Gastroesophageal sphincter (tissue), 4 donors: ENCODE data around the gene RPE. TPM values are rescaled to one million over a fixed set of nuclear protein-coding genes. Genes with fewer than 3 reads are reported as not detected.
A peak's percentile ranks its signal among the peaks of the same experiment; 100 is the strongest.

Source experiments
- ATAC-seq: fragments of 150-250 bp; one replicate; pipeline ENCODE4 v1.9.1; 2016; ENCODE audit warnings: mild to moderate bottlenecking, moderate library complexity
- H3K27ac ChIP-seq, 4 donors: fragments of 200-600 bp; sonication (generic) in 3 of 4; 1 replicate in 3 of 4; 2 replicates in 1 of 4; pipeline ENCODE4 v1.5.1; 2016 to 2019
- H3K27me3 ChIP-seq: fragments of 200-600 bp; sonication (generic); one replicate; pipeline ENCODE4 v1.5.1; 2019
- H3K36me3 ChIP-seq, 2 donors: fragments of 200-600 bp; sonication (generic); one replicate each; pipeline ENCODE4 v1.5.1; 2019; ENCODE audit warnings: control low read depth in 1 of 2
- H3K4me1 ChIP-seq, 3 donors: fragments of 200-600 bp; sonication (generic); 1 replicate in 2 of 3; 2 replicates in 1 of 3; pipeline ENCODE4 v1.5.1; 2016 to 2019; ENCODE audit warnings: control low read depth in 2 of 3
- H3K4me3 ChIP-seq, 2 donors: fragments of 200-600 bp; sonication (generic); one replicate each; pipeline ENCODE4 v1.5.1; 2019; ENCODE audit warnings: mild to moderate bottlenecking in 1 of 2, moderate library complexity in 1 of 2
- H3K9me3 ChIP-seq, 3 donors: fragments of 200-600 bp; sonication (generic); one replicate each; pipeline ENCODE4 v1.5.1; 2017 to 2019; ENCODE audit warnings: control low read depth in 2 of 3
- EP300 ChIP-seq: sonication (generic); formaldehyde crosslinking; IDR thresholded peaks from one replicate; pipeline ENCODE4 v1.6.1; 2017; ENCODE audit warnings: antibody characterized with exemption, mild to moderate bottlenecking
- POLR2A ChIP-seq, 2 donors: fragments of 450-650 bp; IDR thresholded peaks; one replicate each; pipeline ENCODE4 v1.6.1; 2017; ENCODE audit warnings: antibody characterized with exemption in 2 of 2, mild to moderate bottlenecking in 2 of 2, moderate library complexity in 1 of 2
- POLR2AphosphoS5 ChIP-seq: sonication (generic); formaldehyde crosslinking; IDR thresholded peaks from one replicate; pipeline ENCODE4 v1.6.1; 2017; ENCODE audit warnings: antibody characterized with exemption
- WGBS, 2 donors: methylation state at CpG; one replicate each; pipeline ENCODE4 v1.1.5; 2018; ENCODE audit warnings: low coverage in 1 of 2; 5-methylcytosine and 5-hydroxymethylcytosine counted together
- total RNA-seq, 4 donors: library from RNA; depleted of rRNA; stranded (reverse); fragments of >200 nt; gene quantifications; one replicate each; pipeline ENCODE4 v1.1.0, GENCODE V29; 2016
- TF ChIP-seq, protein P1 (sequence below), 4 experiments: fragments of 200-600 bp in 2 of 4; fragments of 450-650 bp in 2 of 4; sonication (generic) in 1 of 4; IDR thresholded peaks; one replicate each; pipeline ENCODE4 v1.5.1; 2017 to 2019; ENCODE audit warnings: antibody characterized with exemption in 4 of 4, mild to moderate bottlenecking in 2 of 4, moderate library complexity in 2 of 4

RPE gene
- total RNA-seq, 4 donors from 2014 or later = 49.0 to 63.6 (median 49.7) TPM

GRCh38 chr2:210007895-210008294 lies 5.5 kb downstream of the RPE start:
- H3K4me1 ChIP-seq = peaks cover 5 to 49% (median 23%) of the 10 kb centered on the region in 3 donors
- H3K4me3 ChIP-seq = no peak overlapping the region
- H3K27ac ChIP-seq = no peak overlapping the region
- H3K27me3 ChIP-seq = no peaks in the 10 kb centered on the region
- TF ChIP-seq POLR2AphosphoS5 (no peak), POLR2A (IDR thresholded peaks at IDR 0.05) (no peak), EP300 (no peak)
- TF ChIP-seq, protein P1, sequence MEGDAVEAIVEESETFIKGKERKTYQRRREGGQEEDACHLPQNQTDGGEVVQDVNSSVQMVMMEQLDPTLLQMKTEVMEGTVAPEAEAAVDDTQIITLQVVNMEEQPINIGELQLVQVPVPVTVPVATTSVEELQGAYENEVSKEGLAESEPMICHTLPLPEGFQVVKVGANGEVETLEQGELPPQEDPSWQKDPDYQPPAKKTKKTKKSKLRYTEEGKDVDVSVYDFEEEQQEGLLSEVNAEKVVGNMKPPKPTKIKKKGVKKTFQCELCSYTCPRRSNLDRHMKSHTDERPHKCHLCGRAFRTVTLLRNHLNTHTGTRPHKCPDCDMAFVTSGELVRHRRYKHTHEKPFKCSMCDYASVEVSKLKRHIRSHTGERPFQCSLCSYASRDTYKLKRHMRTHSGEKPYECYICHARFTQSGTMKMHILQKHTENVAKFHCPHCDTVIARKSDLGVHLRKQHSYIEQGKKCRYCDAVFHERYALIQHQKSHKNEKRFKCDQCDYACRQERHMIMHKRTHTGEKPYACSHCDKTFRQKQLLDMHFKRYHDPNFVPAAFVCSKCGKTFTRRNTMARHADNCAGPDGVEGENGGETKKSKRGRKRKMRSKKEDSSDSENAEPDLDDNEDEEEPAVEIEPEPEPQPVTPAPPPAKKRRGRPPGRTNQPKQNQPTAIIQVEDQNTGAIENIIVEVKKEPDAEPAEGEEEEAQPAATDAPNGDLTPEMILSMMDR (IDR thresholded peaks at IDR 0.05) = no peak
- no peak for ATAC-seq
- no peaks in the 10 kb centered on the region for H3K9me3 ChIP-seq
- WGBS, 2 donors = 57 to 85% methylated on average over 1 to 2 of the region's 2 CpGs
- peaks cover 0 to 42% of the 10 kb centered on the region in 2 donors for H3K36me3 ChIP-seq

GRCh38 chr2:210009126-210009525 lies 6.7 kb downstream of the RPE start:
- no peaks in the 10 kb centered on the region for H3K9me3 ChIP-seq
- TF ChIP-seq POLR2AphosphoS5 (no peak), EP300 (no peak), POLR2A (IDR thresholded peaks at IDR 0.05) (no peak)
- TF ChIP-seq, protein P1 (IDR thresholded peaks at IDR 0.05) = no peak
- H3K4me3 ChIP-seq = no peak overlapping the region
- no peak overlapping the region for H3K27ac ChIP-seq
- peaks cover 3 to 36% (median 17%) of the 10 kb centered on the region in 3 donors for H3K4me1 ChIP-seq
- WGBS, 2 donors = 68 to 72% methylated on average over 6 of the region's 6 CpGs
- peaks cover 0 to 50% of the 10 kb centered on the region in 2 donors for H3K36me3 ChIP-seq
- H3K27me3 ChIP-seq = no peaks in the 10 kb centered on the region
- no peak for ATAC-seq

GRCh38 chr2:210009896-210010295 lies 7.5 kb downstream of the RPE start:
- WGBS, 2 donors = 79 to 82% methylated on average over 3 of the region's 3 CpGs
- TF ChIP-seq EP300 (no peak), POLR2AphosphoS5 (no peak), POLR2A (IDR thresholded peaks at IDR 0.05) (no peak)
- TF ChIP-seq, protein P1 (IDR thresholded peaks at IDR 0.05) = no peak
- Histone ChIP-seq H3K36me3 (peaks cover 0 to 57% of the 10 kb centered on the region in 2 donors), H3K4me3 (no peak overlapping the region), H3K27me3 (no peaks in the 10 kb centered on the region), H3K27ac (no peak overlapping the region), H3K9me3 (no peaks in the 10 kb centered on the region), H3K4me1 (peaks cover 0 to 29% (median 14%) of the 10 kb centered on the region in 3 donors)
- no peak for ATAC-seq

DNA sequence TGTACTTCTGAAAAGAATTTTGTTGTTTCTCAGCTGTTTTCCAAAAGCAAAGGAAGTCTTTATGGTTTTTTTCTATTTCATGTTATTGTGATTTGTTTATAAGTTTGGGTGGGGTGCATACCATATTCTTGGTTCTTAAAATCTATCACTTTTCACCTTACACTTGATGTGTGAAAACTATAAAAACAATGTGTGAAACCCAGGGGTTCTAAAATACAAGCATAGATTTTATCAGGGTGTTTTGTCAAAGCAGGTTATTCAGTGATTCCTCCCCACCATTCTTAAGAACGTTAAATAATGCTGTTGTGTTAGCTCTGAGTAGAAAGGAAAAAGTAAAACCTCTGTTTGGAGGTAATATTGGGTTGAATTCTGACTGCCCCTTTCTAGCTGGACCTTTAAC lies 17.7 kb downstream of the RPE start:
- 79% methylated on average over 1 of the region's 1 CpG; no CpG with 5 or more reads in 1 of the 2 donors for WGBS, 2 donors
- H3K9me3 ChIP-seq = no peaks in the 10 kb centered on the region
- TF ChIP-seq EP300 = no peak
- TF ChIP-seq, protein P1 (IDR thresholded peaks at IDR 0.05) = no peak
- no peak for TF ChIP-seq POLR2A (IDR thresholded peaks at IDR 0.05)
- no peak for TF ChIP-seq POLR2AphosphoS5
- H3K36me3 ChIP-seq = peaks cover 0 to 97% of the 10 kb centered on the region in 2 donors
- no peak overlapping the region for H3K4me3 ChIP-seq
- ATAC-seq = no peak
- no peak overlapping the region for H3K27ac ChIP-seq
- no peaks in the 10 kb centered on the region for H3K27me3 ChIP-seq
- peaks cover 0 to 9% (median 0%) of the 10 kb centered on the region in 3 donors for H3K4me1 ChIP-seq

DNA sequence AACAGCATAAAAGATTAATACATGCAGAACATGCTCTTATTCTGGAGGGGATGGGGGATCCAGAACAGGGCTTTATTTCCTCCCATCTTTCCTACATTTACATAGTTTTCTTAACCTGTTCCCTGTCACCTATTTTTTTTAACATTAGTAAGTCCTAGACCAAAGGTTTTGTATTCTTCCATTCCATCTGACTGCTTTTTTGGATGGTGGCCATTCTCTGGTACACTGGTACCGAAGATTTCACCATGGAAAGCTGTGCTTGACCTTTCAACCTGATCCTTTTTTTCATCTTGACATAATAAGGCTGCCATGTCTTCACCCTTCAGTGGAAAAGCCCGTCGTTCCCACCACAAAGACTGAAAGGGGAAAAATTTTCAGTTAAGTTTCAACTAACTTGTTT lies 20.4 kb downstream of the RPE start:
- Histone ChIP-seq H3K4me3 (no peak overlapping the region), H3K4me1 (peaks cover 0 to 9% (median 0%) of the 10 kb centered on the region in 3 donors), H3K9me3 (no peaks in the 10 kb centered on the region), H3K36me3 (peaks cover 0 to 97% of the 10 kb centered on the region in 2 donors), H3K27me3 (no peaks in the 10 kb centered on the region), H3K27ac (peak overlapping the region in 1 of 4 donors; percentile 18)
- TF ChIP-seq POLR2A (IDR thresholded peaks at IDR 0.05) (no peak), POLR2AphosphoS5 (no peak), EP300 (no peak)
- TF ChIP-seq, protein P1 (IDR thresholded peaks at IDR 0.05) = no peak
- no peak for ATAC-seq
- WGBS, 2 donors = 31 to 62% methylated on average over 3 of the region's 3 CpGs
